HCT116 (cell line): ENCODE measurements around the gene PALMD. TPM values are rescaled to one million over a fixed set of nuclear protein-coding genes. Genes with fewer than 3 reads are reported as not detected.

ENCODE experiments used
- ATAC-seq: fragments of 200-7000 bp; cut with Tn5 transposase; 2 replicates; pipeline ENCODE4 v1.9.1; 2020; ENCODE audit warnings: mild to moderate bottlenecking, moderate library complexity
- BruUV-seq: library from RNA; stranded (reverse); fragments of 400-500 nt; replicated peaks from 2 replicates; lab custom pipeline; 2021; lab: Mats Ljungman, UMichigan
- CTCF ChIA-PET: fragments of 300-600 bp; sonication (Branson Sonifier 250); formaldehyde crosslinking; loops from one replicate; lab custom pipeline; 2021; ENCODE audit warnings: antibody characterized with exemption; lab: Charles Lee
- POLR2A ChIA-PET: fragments of 300-600, 350-600 bp; sonication (Branson Sonifier 250); formaldehyde crosslinking; loops from one replicate; lab custom pipeline; 2021; ENCODE audit warnings: antibody characterized with exemption; lab: Charles Lee
- RAD21 ChIA-PET, 2 experiments: fragments of 300-600 bp; sonication (Branson Sonifier 250); formaldehyde crosslinking; loops; one replicate each; lab custom pipeline; 2023; ENCODE audit warnings: low total read pairs in 2 of 2; ENCODE audit not compliant: uncharacterized antibody in 2 of 2, unreplicated experiment in 2 of 2, low non-redundant PET in 1 of 2; lab: Charles Lee
- DNase-seq: peaks from one replicate; pipeline ENCODE4 v3.0.0-alpha.2; 2010; ENCODE audit warnings: low read depth, low spot score
- H2AFZ ChIP-seq: fragments of 200-600 bp; shearing (Covaris generic), sonication (generic); 2 replicates; pipeline ENCODE4 v1.6.1; 2017; ENCODE audit warnings: low read depth, mixed run types, mixed read lengths, antibody characterized with exemption, low read length; ENCODE audit not compliant: poor library complexity, severe bottlenecking
- H3K27ac ChIP-seq: 2 replicates; pipeline ENCODE4 v1.5.1; 2012; ENCODE audit warnings: low read depth, low read length
- H3K27me3 ChIP-seq: fragments of 200-600 bp; sonication (generic); 2 replicates; pipeline ENCODE4 v1.6.1; 2016; ENCODE audit warnings: mixed run types, low read length, mixed read lengths; ENCODE audit not compliant: insufficient read depth
- H3K36me3 ChIP-seq, 2 experiments: fragments of 200-500 bp in 1 of 2; fragments of 200-600 bp in 1 of 2; sonication (Bioruptor generic) in 1 of 2; sonication (generic) in 1 of 2; 2 replicates each; pipeline versions ENCODE4 v1.5.1 to v1.6.1; 2014 to 2016; ENCODE audit warnings: low read length in 2 of 2, inconsistent platforms in 1 of 2, mixed read lengths in 1 of 2, mixed run types in 1 of 2; ENCODE audit not compliant: insufficient read depth in 2 of 2, control insufficient read depth in 1 of 2
- H3K4me1 ChIP-seq, 2 experiments: fragments of 200-600 bp in 1 of 2; sonication (generic) in 1 of 2; 2 replicates each; pipeline versions ENCODE4 v1.5.1 to v1.6.1; 2012 to 2017; ENCODE audit warnings: low read length in 2 of 2, inconsistent platforms in 1 of 2, mild to moderate bottlenecking in 1 of 2, mixed read lengths in 1 of 2, mixed run types in 1 of 2, moderate library complexity in 1 of 2; ENCODE audit not compliant: insufficient read depth in 2 of 2, control insufficient read depth in 1 of 2
- H3K4me2 ChIP-seq: fragments of 200-600 bp; sonication (generic); 2 replicates; pipeline ENCODE4 v1.6.1; 2017; ENCODE audit warnings: mixed run types, low read length, mixed read lengths
- H3K4me3 ChIP-seq, 2 experiments: fragments of 200-600 bp in 1 of 2; sonication (generic) in 1 of 2; replicated peaks in 1 of 2; 2 replicates each; pipeline ENCODE4 v1.5.1; 2011 to 2016; ENCODE audit warnings: low read length in 2 of 2, control low read depth in 1 of 2, low read depth in 1 of 2, mild to moderate bottlenecking in 1 of 2, mixed read lengths in 1 of 2, mixed run types in 1 of 2
- H3K79me2 ChIP-seq: fragments of 200-600 bp; sonication (generic); 2 replicates; pipeline ENCODE4 v1.6.1; 2017; ENCODE audit warnings: mild to moderate bottlenecking, mixed run types, low read length, moderate library complexity, mixed read lengths; ENCODE audit not compliant: insufficient read depth
- H3K9ac ChIP-seq: fragments of 200-600 bp; sonication (generic); 2 replicates; pipeline ENCODE4 v1.6.1; 2016; ENCODE audit warnings: low read length, mixed read lengths
- H3K9me2 ChIP-seq: fragments of 200-600 bp; sonication (generic), shearing (Covaris generic); 2 replicates; pipeline ENCODE4 v1.6.1; 2017; ENCODE audit warnings: mixed run types, mild to moderate bottlenecking, moderate library complexity; ENCODE audit not compliant: insufficient read depth
- H3K9me3 ChIP-seq, 2 experiments: fragments of 200-500 bp in 1 of 2; fragments of 200-600 bp in 1 of 2; sonication (Bioruptor generic) in 1 of 2; sonication (generic) in 1 of 2; 2 replicates each; pipeline ENCODE4 v1.6.1; 2014 to 2017; ENCODE audit warnings: low read length in 2 of 2, mixed read lengths in 2 of 2, inconsistent platforms in 1 of 2, low read depth in 1 of 2, mild to moderate bottlenecking in 1 of 2, mixed run types in 1 of 2, moderate library complexity in 1 of 2; ENCODE audit not compliant: control insufficient read depth in 1 of 2, insufficient read depth in 1 of 2
- H4K20me1 ChIP-seq: fragments of 200-600 bp; sonication (generic), shearing (Covaris generic); 2 replicates; pipeline ENCODE4 v1.6.1; 2017; ENCODE audit warnings: mixed run types, mild to moderate bottlenecking, moderate library complexity; ENCODE audit not compliant: insufficient read depth
- EZH2 ChIP-seq: fragments of 200-600 bp; sonication (generic); IDR thresholded peaks from 2 replicates; pipeline ENCODE4 v1.6.1; 2017; ENCODE audit warnings: antibody characterized with exemption, mixed run types
- JUND ChIP-seq: IDR thresholded peaks from 2 replicates; pipeline ENCODE4 v1.6.1; 2012
- POLR2A ChIP-seq: IDR thresholded peaks from 2 replicates; pipeline ENCODE4 v1.7.0; 2011; ENCODE audit warnings: borderline replicate concordance; ENCODE audit not compliant: insufficient read depth, insufficient read length; ENCODE audit errors: extremely low read depth
- POLR2AphosphoS5 ChIP-seq: IDR thresholded peaks from 2 replicates; pipeline ENCODE4 v1.6.1; 2011; ENCODE audit warnings: mild to moderate bottlenecking, low read depth, low read length, moderate library complexity
- RAD21 ChIP-seq: IDR thresholded peaks from 2 replicates; pipeline ENCODE4 v1.6.1; 2012; ENCODE audit warnings: low read depth, mild to moderate bottlenecking
- SIN3A ChIP-seq: IDR thresholded peaks from 2 replicates; pipeline ENCODE4 v1.6.1; 2012; ENCODE audit warnings: low read depth
- YY1 ChIP-seq: IDR thresholded peaks from 2 replicates; pipeline ENCODE4 v1.6.1; 2011; ENCODE audit warnings: low read length, low read depth, moderate library complexity, mild to moderate bottlenecking; ENCODE audit not compliant: insufficient replicate concordance; ENCODE audit errors: extremely low read depth
- intact Hi-C: fragments of 100-400 bp; cut with micrococcal nuclease; formaldehyde crosslinking; loops from 2 replicates; pipeline ENCODE4 v1.10.0; 2022
- total RNA-seq: library from RNA; stranded (reverse); gene quantifications from one replicate; pipeline ENCODE4 v1.2.1, GENCODE V29; 2021; ENCODE audit not compliant: unreplicated experiment

The PALMD gene
- total RNA-seq, 1 experiment from 2014 or later: 0.12 TPM

GRCh38 chr1:99665212-99665611 is 19.3 kb downstream of the PALMD start:
- no peak overlapping the region for H3K9ac ChIP-seq
- CTCF ChIA-PET: no interaction called here
- no peaks in the 10 kb centered on the region for H4K20me1 ChIP-seq
- H3K9me3 ChIP-seq: no peaks in the 10 kb centered on the region
- H3K79me2 ChIP-seq: no peaks in the 10 kb centered on the region
- no peaks in the 10 kb centered on the region for H3K4me1 ChIP-seq
- DNase-seq: no peak
- no peaks in the 10 kb centered on the region for H3K9me2 ChIP-seq
- BruUV-seq: no TSS peak
- H3K4me2 ChIP-seq: no peak overlapping the region
- no peak overlapping the region for H3K27ac ChIP-seq
- RAD21 ChIA-PET: no interaction called here
- no peaks in the 10 kb centered on the region for H3K36me3 ChIP-seq
- ATAC-seq: no peak
- no peaks in the 10 kb centered on the region for H3K27me3 ChIP-seq
- H3K4me3 ChIP-seq: no peak overlapping the region
- POLR2A ChIA-PET: no interaction called here
- no peak overlapping the region for H2AFZ ChIP-seq
- TF ChIP-seq SIN3A (no peak), YY1 (no peak), EZH2 (no peak)
- TF ChIP-seq, all 23 proteins: peak for 0
- intact Hi-C loops: no loop called here

- Histone ChIP-seq H3K4me2 (no peak overlapping the region), H3K9me3 (no peaks in the 10 kb centered on the region), H3K27me3 (no peaks in the 10 kb centered on the region), H3K9ac (no peak overlapping the region), H2AFZ (no peak overlapping the region), H3K9me2 (no peaks in the 10 kb centered on the region), H3K4me1 (no peaks in the 10 kb centered on the region), H3K36me3 (no peaks in the 10 kb centered on the region), H3K79me2 (no peaks in the 10 kb centered on the region), H3K4me3 (no peak overlapping the region), H4K20me1 (no peaks in the 10 kb centered on the region), H3K27ac (no peak overlapping the region)
- intact Hi-C loops: no loop called here
- ChIA-PET CTCF (no interaction called here), RAD21 (no interaction called here), POLR2A (no interaction called here)
- no peak for DNase-seq
- ATAC-seq: no peak
- TF ChIP-seq POLR2AphosphoS5 (no peak), POLR2A (no peak), RAD21 (no peak), JUND (no peak)
- BruUV-seq: no TSS peak
Measured at GRCh38 chr1:99669376-99669775, 23.5 kb downstream of the PALMD start.
